Astrocyte of the spinal cord (primary cell): ENCODE data around the gene SLC37A2.
A peak's percentile ranks its signal among the peaks of the same experiment; 100 is the strongest.

Experiments
- DNase-seq: peaks from one replicate; pipeline ENCODE4 v3.0.0; 2011; ENCODE audit warnings: low read depth, low spot score
- H3K4me3 ChIP-seq: 2 replicates; pipeline ENCODE4 v1.5.1; 2011; ENCODE audit warnings: low read depth, mild to moderate bottlenecking, low read length, moderate library complexity
- in situ Hi-C: cut with HindIII; loops from 2 replicates; pipeline ENCODE4 v1.10.0; 2017; ENCODE audit warnings: low sequenced_read_pairs
- TF ChIP-seq, protein P1 (sequence below): IDR thresholded peaks from 2 replicates; pipeline ENCODE4 v1.5.1; 2012; ENCODE audit warnings: low read depth, mild to moderate bottlenecking, low read length, inconsistent platforms

SLC37A2 gene

DNA sequence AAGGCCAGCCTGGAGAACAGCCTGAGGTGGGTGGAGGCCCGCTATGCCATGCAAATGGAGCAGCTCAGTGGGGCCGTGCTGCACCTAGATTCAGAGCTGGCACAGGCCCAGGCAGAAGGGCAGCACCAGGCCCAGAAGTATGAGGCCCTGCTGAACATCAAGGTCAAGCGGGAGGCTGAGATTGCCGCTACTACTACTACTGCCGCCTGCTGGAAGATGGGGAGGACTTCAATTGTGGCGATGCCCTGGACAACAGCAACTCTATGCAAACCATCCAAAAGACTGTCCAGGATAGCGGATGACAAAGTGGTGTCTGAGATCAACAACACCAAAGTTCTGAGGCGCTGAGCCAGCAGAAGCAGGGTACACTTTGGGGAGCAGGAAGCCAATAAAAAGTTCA lies 51.4 kb downstream of the SLC37A2 start:
- TF ChIP-seq, protein P1, sequence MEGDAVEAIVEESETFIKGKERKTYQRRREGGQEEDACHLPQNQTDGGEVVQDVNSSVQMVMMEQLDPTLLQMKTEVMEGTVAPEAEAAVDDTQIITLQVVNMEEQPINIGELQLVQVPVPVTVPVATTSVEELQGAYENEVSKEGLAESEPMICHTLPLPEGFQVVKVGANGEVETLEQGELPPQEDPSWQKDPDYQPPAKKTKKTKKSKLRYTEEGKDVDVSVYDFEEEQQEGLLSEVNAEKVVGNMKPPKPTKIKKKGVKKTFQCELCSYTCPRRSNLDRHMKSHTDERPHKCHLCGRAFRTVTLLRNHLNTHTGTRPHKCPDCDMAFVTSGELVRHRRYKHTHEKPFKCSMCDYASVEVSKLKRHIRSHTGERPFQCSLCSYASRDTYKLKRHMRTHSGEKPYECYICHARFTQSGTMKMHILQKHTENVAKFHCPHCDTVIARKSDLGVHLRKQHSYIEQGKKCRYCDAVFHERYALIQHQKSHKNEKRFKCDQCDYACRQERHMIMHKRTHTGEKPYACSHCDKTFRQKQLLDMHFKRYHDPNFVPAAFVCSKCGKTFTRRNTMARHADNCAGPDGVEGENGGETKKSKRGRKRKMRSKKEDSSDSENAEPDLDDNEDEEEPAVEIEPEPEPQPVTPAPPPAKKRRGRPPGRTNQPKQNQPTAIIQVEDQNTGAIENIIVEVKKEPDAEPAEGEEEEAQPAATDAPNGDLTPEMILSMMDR, result peak; percentile 24
- H3K4me3 ChIP-seq, result no peak overlapping the region
- in situ Hi-C loops, result no loop called here
- no peak for DNase-seq

DNA sequence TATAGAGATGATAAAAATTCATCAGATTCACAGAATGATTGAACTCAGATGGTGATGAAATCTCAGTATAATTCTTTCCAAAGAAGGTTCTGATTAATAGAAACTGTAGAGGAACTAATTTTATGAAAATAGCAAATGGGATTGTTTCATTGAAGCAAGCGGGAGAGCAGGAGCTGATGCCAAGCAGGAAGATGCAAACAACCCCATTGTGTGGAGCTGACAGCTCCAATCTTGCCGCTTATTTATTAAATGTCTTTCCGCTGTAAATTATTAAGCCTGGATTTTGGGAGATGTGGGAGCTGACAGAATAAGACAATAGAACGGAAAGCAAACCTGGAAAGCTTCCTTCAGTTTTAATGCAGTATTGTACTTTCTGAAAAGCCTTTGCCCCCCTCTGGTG lies 54.3 kb downstream of the SLC37A2 start:
- H3K4me3 ChIP-seq, result no peak overlapping the region
- TF ChIP-seq, protein P1, result no peak
- DNase-seq, result no peak
- in situ Hi-C loops, result no loop called here

DNA sequence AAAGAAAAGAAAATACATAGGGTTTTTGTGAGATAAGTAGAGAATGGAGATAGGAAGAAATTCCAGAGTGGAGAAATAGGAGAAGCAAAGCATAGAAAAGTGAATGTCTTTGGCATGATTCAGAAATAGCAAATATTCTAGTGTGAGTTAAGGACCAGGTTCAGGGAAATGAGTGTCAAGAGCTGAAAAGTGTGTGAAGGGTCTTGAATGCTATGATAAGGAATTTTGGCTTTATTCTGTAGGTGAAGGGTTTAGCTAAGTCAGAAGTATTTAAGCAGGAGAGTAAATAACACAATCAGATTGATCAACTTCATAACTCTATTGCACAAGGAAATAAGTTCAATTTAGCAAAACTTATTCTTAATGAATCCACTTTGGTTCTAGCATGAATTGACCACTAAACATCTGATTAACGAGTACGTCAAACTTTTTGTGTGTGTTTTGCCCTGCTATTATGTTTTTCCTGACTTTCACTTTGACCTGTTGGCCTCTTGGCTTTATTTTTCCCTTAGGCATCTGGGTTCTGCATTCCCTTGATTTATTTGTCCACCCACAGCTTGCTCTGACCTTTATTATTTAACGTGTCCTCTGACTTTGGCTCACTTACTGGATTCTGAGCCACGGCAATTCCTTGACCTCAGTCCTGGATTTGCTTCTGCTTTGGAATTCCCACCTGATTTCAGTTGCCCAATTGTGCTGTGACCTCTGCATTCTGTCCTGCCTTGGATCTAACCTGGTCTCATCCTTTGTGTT lies 60.3 kb downstream of the SLC37A2 start:
- H3K4me3 ChIP-seq, result no peak overlapping the region
- in situ Hi-C loops, result no loop called here
- TF ChIP-seq, protein P1, result no peak
- no peak for DNase-seq

DNA sequence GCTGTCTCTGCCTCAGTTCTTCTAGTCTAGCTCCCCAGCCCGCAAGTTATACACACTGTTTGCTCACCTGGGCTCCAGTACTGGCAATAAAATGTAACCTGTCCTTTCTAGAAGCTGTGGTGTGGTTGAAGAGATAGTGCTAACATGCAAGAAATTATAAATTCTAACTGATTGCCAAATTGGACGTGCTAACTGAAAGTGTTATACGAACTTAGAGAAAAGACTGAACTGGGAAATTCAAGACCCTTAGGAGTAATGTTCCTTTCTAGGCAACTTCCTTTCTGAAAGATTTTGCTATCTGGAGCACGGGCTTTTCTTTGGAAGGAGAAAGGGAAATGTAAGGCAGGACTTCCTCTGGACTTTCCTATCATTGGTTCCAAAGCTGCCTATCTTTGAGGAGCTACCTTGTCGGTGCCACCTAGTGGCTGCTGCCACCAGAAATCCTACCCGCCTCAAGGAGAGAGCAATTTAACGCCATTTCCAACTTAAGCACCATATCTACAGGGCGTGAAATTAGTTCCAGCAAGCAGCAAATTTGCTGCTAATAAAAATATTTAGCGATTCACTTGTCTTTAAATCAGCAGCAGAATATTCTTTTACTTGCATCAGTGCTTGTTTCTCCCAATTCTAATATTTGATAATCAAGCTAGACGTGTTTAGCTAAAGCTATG lies 61.0 kb downstream of the SLC37A2 start:
- TF ChIP-seq, protein P1, result peak; percentile 69
- in situ Hi-C loops, result no loop called here
- no peak overlapping the region for H3K4me3 ChIP-seq
- DNase-seq, result peak; percentile 73

DNA sequence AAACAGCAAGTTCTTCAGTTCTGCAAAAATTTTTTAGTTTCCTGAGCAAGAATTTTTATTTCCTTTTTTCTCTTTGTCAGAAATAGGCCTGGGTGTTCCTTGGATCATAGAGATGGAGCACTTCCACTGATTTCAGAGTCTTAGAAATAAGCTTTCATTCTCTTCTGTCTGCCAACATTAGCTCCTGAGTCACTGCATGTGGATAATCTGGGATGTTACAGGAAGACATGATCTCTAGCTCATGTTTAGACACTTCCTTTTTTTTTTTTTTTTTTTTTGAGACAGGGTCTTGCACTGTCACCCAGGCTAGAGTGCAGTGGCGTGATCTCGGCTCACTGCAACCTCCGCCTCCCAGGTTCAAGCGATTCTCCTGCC lies 61.5 kb downstream of the SLC37A2 start:
- no peak overlapping the region for H3K4me3 ChIP-seq
- TF ChIP-seq, protein P1, result no peak
- in situ Hi-C loops, result no loop called here
- no peak for DNase-seq

DNA sequence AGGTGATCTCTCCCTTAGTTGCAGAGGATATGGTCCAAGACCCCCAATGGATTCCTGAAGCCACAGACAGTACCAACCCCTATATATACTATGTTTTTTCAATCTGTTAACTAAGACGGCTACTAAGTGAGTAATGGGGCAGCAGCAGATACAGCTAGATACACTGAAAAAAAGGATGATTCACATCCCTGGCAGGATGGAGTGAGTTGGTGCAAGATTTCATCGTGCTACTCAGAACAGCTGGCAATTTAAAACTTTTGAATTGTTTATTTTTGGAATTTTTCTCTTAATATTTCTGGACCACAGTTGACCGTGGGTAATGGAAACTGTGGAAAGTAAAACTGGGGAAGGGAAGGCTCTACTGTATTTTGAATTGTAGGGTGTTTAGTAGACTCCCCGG lies 65.3 kb downstream of the SLC37A2 start:
- TF ChIP-seq, protein P1, result no peak
- in situ Hi-C loops, result no loop called here
- H3K4me3 ChIP-seq, result no peak overlapping the region
- DNase-seq, result peak; percentile 45
